ENCODE data around the gene TMC1. TPM values are rescaled to one million over a fixed set of nuclear protein-coding genes. Genes with fewer than 3 reads are reported as not detected.

The TMC1 gene
- total and polyA plus RNA-seq, 2 of the 8 experiments (the other 6 are each of a cell fraction or from before 2014, with no cell fraction given) = 0.95 to 0.98 TPM

GRCh38 chr9:72695365-72695764 is 174.0 kb downstream of the TMC1 start:
- Histone ChIP-seq H2AK5ac (ENCODE audit: low read depth, low read length) (no peak overlapping the region), H4K20me1 (replicated peaks in 1 of 2; ENCODE audit: control insufficient read depth in 1 of 2, insufficient read depth in 2 of 2, low read length in 2 of 2) (no peaks in the 10 kb centered on the region), H3K9ac (replicated peaks in 1 of 4; ENCODE audit: extremely low read depth in 1 of 4, low read depth in 3 of 4, low read length in 3 of 4) (no peak overlapping the region), H4K8ac (ENCODE audit: extremely low read depth, insufficient read depth, low read length) (no peak overlapping the region), H3K27me3 (replicated peaks in 1 of 4; ENCODE audit: control insufficient read depth in 3 of 4, extremely low read depth in 1 of 4, insufficient read depth in 3 of 4, low read length in 3 of 4) (no peaks in the 10 kb centered on the region), H3K23ac (ENCODE audit: insufficient read length) (no peak overlapping the region), H3K4me1 (replicated peaks in 1 of 4; ENCODE audit: control insufficient read depth in 3 of 4, insufficient read depth in 4 of 4, low read length in 3 of 4) (peaks cover 0 to 2% (median 0%) of the 10 kb centered on the region in 4 experiments; a peak in 1 of 7 replicates), H3K36me3 (ENCODE audit: control insufficient read depth in 2 of 4, insufficient read depth in 4 of 4, low read length in 3 of 4) (no peaks in the 10 kb centered on the region), H3K4me3 (ENCODE audit: extremely low read depth in 1 of 4, insufficient read depth in 2 of 4, low read depth in 3 of 4, low read length in 4 of 4) (no peak overlapping the region), H3K9me3 (ENCODE audit: insufficient read depth in 2 of 2, low read depth in 1 of 2, low read length in 1 of 2) (no peaks in the 10 kb centered on the region), H3K79me1 (ENCODE audit: low read depth, low read length) (no peaks in the 10 kb centered on the region), H3K23me2 (ENCODE audit: low read depth, low read length) (no peaks in the 10 kb centered on the region), H3K18ac (ENCODE audit: extremely low read depth, low read length) (no peak overlapping the region), H3K4me2 (ENCODE audit: insufficient read depth in 1 of 2, low read depth in 2 of 2, low read length in 2 of 2) (no peak overlapping the region), H2BK5ac (ENCODE audit: low read depth, low read length) (no peak overlapping the region), H3K14ac (ENCODE audit: insufficient read length) (no peak overlapping the region), H4K5ac (ENCODE audit: insufficient read length, low read depth, low read length) (no peak overlapping the region), H2AFZ (ENCODE audit: low read length) (no peak overlapping the region), H2BK120ac (replicated peaks; ENCODE audit: low read depth, low read length) (no peak overlapping the region), H2BK12ac (ENCODE audit: low read depth, low read length) (no peak overlapping the region), H4K91ac (replicated peaks; ENCODE audit: insufficient read length, low read length) (no peak overlapping the region), H3K4ac (replicated peaks; ENCODE audit: insufficient read length, low read depth, low read length) (no peak overlapping the region), H2BK20ac (ENCODE audit: low read length) (no peak overlapping the region), H3K27ac (ENCODE audit: low read depth, low read length) (no peak overlapping the region), H3K56ac (replicated peaks; ENCODE audit: insufficient read length, low read depth, low read length) (no peak overlapping the region), H2BK15ac (ENCODE audit: low read length) (no peak overlapping the region), H3K79me2 (ENCODE audit: control insufficient read depth in 1 of 2, insufficient read depth in 2 of 2, low read length in 2 of 2) (no peaks in the 10 kb centered on the region)
- ChIA-PET POLR2A (ENCODE audit: partially characterized antibody) (no interaction called here), CTCF (ENCODE audit: partially characterized antibody) (interaction anchor here (1.2 to 1.6 kb wide), 2 partner anchors 24 to 103 kb away, joined by 5 to 6 read pairs; no protein-coding TSS in a partner anchor)
- WGBS, 2 experiments (ENCODE audit: extremely low coverage in 1 of 2, insufficient coverage in 1 of 2, insufficient read length in 1 of 2, insufficient replicate concordance in 2 of 2, low coverage in 1 of 2, low lambda C conversion rate in 2 of 2, missing lambda C conversion rate in 1 of 2) = 80% methylated on average over 3 of the region's 3 CpGs; no CpG with 5 or more reads in 1 of the 2 experiments
- DNase-seq (ENCODE audit: low read depth in 1 of 2, low spot score in 2 of 2) (no peak), FAIRE-seq (peak; percentile 32)
- TF ChIP-seq CTCF (IDR thresholded peaks at IDR 0.05; ENCODE audit: control extremely low read depth in 1 of 3, insufficient read depth in 1 of 3, low read depth in 1 of 3, low read length in 3 of 3) (peak in 1 of 3 experiments; percentile 22; a peak in 1 of 4 replicates), RAD21 (IDR thresholded peaks at IDR 0.05 in 1 of 2, conservative IDR thresholded peaks at IDR 0.05 in 1 of 2; ENCODE audit: low read depth in 2 of 2, low read length in 2 of 2) (peak in 1 of 2 experiments; percentile 51; a peak in 2 of 4 replicates), ATF2 (IDR thresholded peaks at IDR 0.05; ENCODE audit: low read length) (no peak)

Data from H1 (cell line).